IMR-90 (cell line): ENCODE measurements around the gene SMARCA4. TPM values are rescaled to one million over a fixed set of nuclear protein-coding genes. Genes with fewer than 3 reads are reported as not detected.

Source experiments
- ATAC-seq: fragments of 200-7000 bp; cut with Tn5 transposase; 2 replicates; pipeline ENCODE4 v1.9.1; 2020; ENCODE audit warnings: low read depth, mild to moderate bottlenecking, moderate library complexity
- BruUV-seq: library from RNA; stranded (reverse); fragments of 400-500 nt; replicated peaks from 2 replicates; lab custom pipeline; 2021; lab: Mats Ljungman, UMichigan
- CTCF ChIA-PET: fragments of 300-600 bp; formaldehyde crosslinking; extraction: SDS; loops from one replicate; lab custom pipeline; 2021; ENCODE audit warnings: antibody characterized with exemption; lab: Yijun Ruan, JAX
- POLR2A ChIA-PET: fragments of 300-600 bp; sonication (Branson Sonifier 250); formaldehyde crosslinking; loops from one replicate; lab custom pipeline; 2022; ENCODE audit warnings: antibody characterized with exemption; ENCODE audit not compliant: unreplicated experiment; lab: Charles Lee
- DNase-seq: peaks from one replicate; pipeline ENCODE4 v3.0.0; 2013
- H2AFZ ChIP-seq: replicated peaks from 2 replicates; pipeline ENCODE3; 2013; ENCODE audit warnings: low read length, mild to moderate bottlenecking; ENCODE audit not compliant: poor library complexity
- H2AK5ac ChIP-seq: 2 replicates; pipeline ENCODE4 v1.6.1; 2013; ENCODE audit warnings: low read depth, low read length, inconsistent platforms
- H2AK9ac ChIP-seq: replicated peaks from 2 replicates; pipeline ENCODE3; 2013; ENCODE audit warnings: mild to moderate bottlenecking, low read depth, low read length, moderate library complexity; ENCODE audit not compliant: poor library complexity
- H2BK120ac ChIP-seq: 2 replicates; pipeline ENCODE4 v1.6.1; 2013; ENCODE audit warnings: low read depth, low read length, inconsistent platforms
- H2BK15ac ChIP-seq: 3 replicates; pipeline ENCODE4 v1.6.1; 2013; ENCODE audit warnings: low read depth, low read length, inconsistent platforms
- H2BK20ac ChIP-seq: 2 replicates; pipeline ENCODE4 v1.6.1; 2013; ENCODE audit warnings: low read depth, mild to moderate bottlenecking, inconsistent platforms, low read length, moderate library complexity
- H2BK5ac ChIP-seq: 2 replicates; pipeline ENCODE4 v1.6.1; 2013; ENCODE audit warnings: mild to moderate bottlenecking, low read depth, low read length, inconsistent platforms; ENCODE audit not compliant: poor library complexity, severe bottlenecking
- H3K14ac ChIP-seq: replicated peaks from 2 replicates; pipeline ENCODE4 v1.6.1; 2013; ENCODE audit warnings: low read depth, low read length, inconsistent platforms
- H3K18ac ChIP-seq: 2 replicates; pipeline ENCODE4 v1.6.1; 2013; ENCODE audit warnings: low read depth, low read length, control low read depth
- H3K23ac ChIP-seq: 2 replicates; pipeline ENCODE4 v1.6.1; 2013; ENCODE audit warnings: low read depth, low read length, inconsistent platforms
- H3K27ac ChIP-seq: 2 replicates; pipeline ENCODE4 v1.5.1; 2013; ENCODE audit warnings: mild to moderate bottlenecking, control low read depth, low read length; ENCODE audit not compliant: insufficient read depth
- H3K27me3 ChIP-seq: 2 replicates; pipeline ENCODE4 v1.6.1; 2013; ENCODE audit warnings: low read length; ENCODE audit not compliant: control insufficient read depth, insufficient read depth
- H3K36me3 ChIP-seq: 2 replicates; pipeline ENCODE4 v1.6.1; 2013; ENCODE audit warnings: low read length, mixed read lengths; ENCODE audit not compliant: control insufficient read depth, insufficient read depth
- H3K4ac ChIP-seq: 2 replicates; pipeline ENCODE4 v1.6.1; 2013; ENCODE audit warnings: low read depth, low read length, inconsistent platforms
- H3K4me1 ChIP-seq: 2 replicates; pipeline ENCODE4 v1.6.1; 2013; ENCODE audit warnings: low read length, mixed read lengths; ENCODE audit not compliant: control insufficient read depth, insufficient read depth
- H3K4me2 ChIP-seq: 2 replicates; pipeline ENCODE4 v1.6.1; 2013; ENCODE audit warnings: low read depth, mild to moderate bottlenecking, control low read depth, low read length, moderate library complexity
- H3K4me3 ChIP-seq: 2 replicates; pipeline ENCODE4 v1.5.1; 2013; ENCODE audit warnings: low read depth, mild to moderate bottlenecking, control low read depth, low read length, moderate library complexity; ENCODE audit not compliant: insufficient read depth
- H3K56ac ChIP-seq: 2 replicates; pipeline ENCODE4 v1.6.1; 2013; ENCODE audit warnings: low read length, inconsistent platforms; ENCODE audit not compliant: insufficient read depth; ENCODE audit errors: extremely low read depth
- H3K79me1 ChIP-seq, 2 experiments: 2 replicates each; pipeline ENCODE4 v1.6.1; 2013; ENCODE audit warnings: low read length in 2 of 2, inconsistent platforms in 1 of 2, low read depth in 1 of 2
- H3K9ac ChIP-seq: 2 replicates; pipeline ENCODE4 v1.6.1; 2013; ENCODE audit warnings: low read depth, low read length, control low read depth
- H3K9me1 ChIP-seq: 2 replicates; pipeline ENCODE4 v1.6.1; 2013; ENCODE audit warnings: low read length, inconsistent platforms; ENCODE audit not compliant: insufficient read depth
- H3K9me3 ChIP-seq: 2 replicates; pipeline ENCODE4 v1.6.1; 2013; ENCODE audit warnings: low read length; ENCODE audit not compliant: control insufficient read depth, insufficient read depth
- H4K20me1 ChIP-seq: 2 replicates; pipeline ENCODE4 v1.6.1; 2013; ENCODE audit warnings: low read length, inconsistent platforms; ENCODE audit not compliant: insufficient read depth
- H4K5ac ChIP-seq: 2 replicates; pipeline ENCODE4 v1.6.1; 2013; ENCODE audit warnings: mild to moderate bottlenecking, low read depth, low read length, control low read depth
- H4K8ac ChIP-seq, 2 experiments: 2 replicates each; pipeline ENCODE4 v1.6.1; 2013; ENCODE audit warnings: low read depth in 2 of 2, low read length in 2 of 2, control low read depth in 1 of 2, inconsistent platforms in 1 of 2
- H4K91ac ChIP-seq: 2 replicates; pipeline ENCODE4 v1.6.1; 2013; ENCODE audit warnings: low read depth, low read length, inconsistent platforms; ENCODE audit not compliant: insufficient read depth
- BHLHE40 ChIP-seq: fragments of 150-350 bp; IDR thresholded peaks from 2 replicates; pipeline ENCODE4 v1.6.1; 2016; ENCODE audit warnings: mild to moderate bottlenecking, low read depth, low read length
- CEBPB ChIP-seq: IDR thresholded peaks from 2 replicates; pipeline ENCODE4 v1.6.1; 2012; ENCODE audit warnings: low read depth, low read length, improper control_type of control experiment
- CHD1 ChIP-seq: IDR thresholded peaks from 2 replicates; pipeline ENCODE4 v1.6.1; 2012; ENCODE audit warnings: low read depth, low read length, improper control_type of control experiment
- FOS ChIP-seq: fragments of 150-350 bp; IDR thresholded peaks from 2 replicates; pipeline ENCODE4 v1.6.1; 2016; ENCODE audit warnings: low read depth, low read length
- MAFK ChIP-seq: IDR thresholded peaks from 2 replicates; pipeline ENCODE4 v1.6.1; 2012; ENCODE audit warnings: low read depth, low read length, improper control_type of control experiment
- MAZ ChIP-seq: IDR thresholded peaks from 2 replicates; pipeline ENCODE4 v1.6.1; 2012; ENCODE audit warnings: low read depth, mild to moderate bottlenecking, low read length, improper control_type of control experiment, moderate library complexity, borderline replicate concordance
- MXI1 ChIP-seq: IDR thresholded peaks from 2 replicates; pipeline ENCODE4 v1.6.1; 2012; ENCODE audit warnings: low read depth, mild to moderate bottlenecking, low read length, moderate library complexity, borderline replicate concordance
- NFE2L2 ChIP-seq: fragments of 150-350 bp; IDR thresholded peaks from 2 replicates; pipeline ENCODE4 v1.6.1; 2016; ENCODE audit warnings: low read depth, mild to moderate bottlenecking, low read length
- POLR2A ChIP-seq: IDR thresholded peaks from 2 replicates; pipeline ENCODE4 v1.6.1; 2012; ENCODE audit warnings: mild to moderate bottlenecking, low read depth, low read length
- RAD21 ChIP-seq: IDR thresholded peaks from 2 replicates; pipeline ENCODE4 v1.6.1; 2012; ENCODE audit warnings: low read length, improper control_type of control experiment
- RCOR1 ChIP-seq: IDR thresholded peaks from 2 replicates; pipeline ENCODE4 v1.6.1; 2012; ENCODE audit warnings: mild to moderate bottlenecking, low read length, improper control_type of control experiment; ENCODE audit not compliant: insufficient replicate concordance
- RFX5 ChIP-seq: IDR thresholded peaks from 2 replicates; pipeline ENCODE4 v1.8.0; 2012; ENCODE audit warnings: low read depth, mild to moderate bottlenecking, low read length, moderate library complexity
- SMC3 ChIP-seq: fragments of 150-350 bp; IDR thresholded peaks from 2 replicates; pipeline ENCODE4 v1.6.1; 2016; ENCODE audit warnings: low read depth, mild to moderate bottlenecking, antibody characterized with exemption, low read length, moderate library complexity
- WGBS, 2 experiments: methylation state at CpG; one replicate each; pipeline versions ENCODE4 v1.1.5 to v1.1.7; 2013; ENCODE audit warnings: missing lambda C conversion rate in 2 of 2; ENCODE audit not compliant: insufficient read length in 1 of 2; ENCODE audit errors: extremely low coverage in 2 of 2; 5-methylcytosine and 5-hydroxymethylcytosine counted together
- dilution Hi-C: fragments of 300-500 bp; cut with HindIII; formaldehyde crosslinking; loops from one replicate; pipeline ENCODE4 v1.14.3; 2018; ENCODE audit warnings: low sequenced_read_pairs; ENCODE audit not compliant: unreplicated experiment
- in situ Hi-C: fragments of 300-500 bp; cut with MboI; formaldehyde crosslinking; loops from 3 replicates; pipeline ENCODE4 v1.14.3; 2019; ENCODE audit warnings: low sequenced_read_pairs, inconsistent platforms, mixed read lengths
- intact Hi-C: fragments of 100-400 bp; cut with micrococcal nuclease; formaldehyde crosslinking; loops from 2 replicates; pipeline ENCODE4 v1.10.0; 2022
- polyA plus RNA-seq, 3 experiments: library from polyadenylated mRNA; depleted of rRNA; stranded (reverse); fragments of >200 nt; gene quantifications; 2 replicates each; pipeline ENCODE4 v1.2.3, GENCODE V29; 2012; ENCODE audit warnings: low replicate concordance in 1 of 3
- total RNA-seq: library from RNA; depleted of rRNA; stranded (reverse); fragments of >200 nt; gene quantifications from 2 replicates; pipeline ENCODE4 v1.2.3, GENCODE V29; 2012
- TF ChIP-seq, protein P1 (sequence below): fragments of 150-350 bp; IDR thresholded peaks from 2 replicates; pipeline ENCODE4 v1.6.1; 2016; ENCODE audit warnings: low read depth, mild to moderate bottlenecking, low read length, moderate library complexity, borderline replicate concordance
- TF ChIP-seq, protein P2 (sequence below): conservative IDR thresholded peaks from 2 replicates; pipeline ENCODE4 v1.5.1; 2012; ENCODE audit warnings: mild to moderate bottlenecking, low read depth, low read length, improper control_type of control experiment
- TF ChIP-seq, protein P3 (sequence below): fragments of 150-350 bp; IDR thresholded peaks from 2 replicates; pipeline ENCODE4 v1.6.1; 2017; ENCODE audit warnings: mild to moderate bottlenecking, antibody characterized with exemption, low read length, low read depth

Gene SMARCA4
- total and polyA plus RNA-seq, 2 of the 4 experiments (the other 2 are of a cell fraction) = 41.4 to 85.6 TPM

DNA sequence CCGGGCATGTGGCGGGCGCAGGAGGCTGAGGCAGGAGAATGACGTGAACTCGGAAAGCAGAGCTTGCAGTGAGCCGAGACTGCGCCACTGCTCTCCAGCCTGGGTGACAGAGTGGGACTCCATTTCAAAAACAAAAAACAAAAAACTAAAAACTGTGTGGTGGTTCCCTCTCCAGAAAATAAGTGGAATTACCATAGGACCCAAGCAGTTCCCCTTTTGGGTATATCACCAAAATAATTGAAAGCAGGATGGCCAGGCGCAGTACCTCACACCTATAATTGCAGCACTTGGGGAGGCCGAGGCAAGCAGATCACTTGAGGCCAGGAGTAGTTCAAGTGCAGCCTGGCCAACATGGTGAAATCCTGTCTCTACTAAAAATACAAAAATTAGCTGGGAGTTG lies 112.7 kb downstream of the SMARCA4 start:
- TF ChIP-seq MAFK = no peak
- TF ChIP-seq CHD1 = no peak
- no peak for TF ChIP-seq MAZ
- no peak for TF ChIP-seq RCOR1
- TF ChIP-seq BHLHE40 = no peak
- TF ChIP-seq CEBPB = no peak
- TF ChIP-seq NFE2L2 = no peak
- no peak for TF ChIP-seq POLR2A
- no peak for TF ChIP-seq MXI1
- TF ChIP-seq, protein P1, sequence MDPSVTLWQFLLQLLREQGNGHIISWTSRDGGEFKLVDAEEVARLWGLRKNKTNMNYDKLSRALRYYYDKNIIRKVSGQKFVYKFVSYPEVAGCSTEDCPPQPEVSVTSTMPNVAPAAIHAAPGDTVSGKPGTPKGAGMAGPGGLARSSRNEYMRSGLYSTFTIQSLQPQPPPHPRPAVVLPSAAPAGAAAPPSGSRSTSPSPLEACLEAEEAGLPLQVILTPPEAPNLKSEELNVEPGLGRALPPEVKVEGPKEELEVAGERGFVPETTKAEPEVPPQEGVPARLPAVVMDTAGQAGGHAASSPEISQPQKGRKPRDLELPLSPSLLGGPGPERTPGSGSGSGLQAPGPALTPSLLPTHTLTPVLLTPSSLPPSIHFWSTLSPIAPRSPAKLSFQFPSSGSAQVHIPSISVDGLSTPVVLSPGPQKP = no peak
- TF ChIP-seq, protein P2, sequence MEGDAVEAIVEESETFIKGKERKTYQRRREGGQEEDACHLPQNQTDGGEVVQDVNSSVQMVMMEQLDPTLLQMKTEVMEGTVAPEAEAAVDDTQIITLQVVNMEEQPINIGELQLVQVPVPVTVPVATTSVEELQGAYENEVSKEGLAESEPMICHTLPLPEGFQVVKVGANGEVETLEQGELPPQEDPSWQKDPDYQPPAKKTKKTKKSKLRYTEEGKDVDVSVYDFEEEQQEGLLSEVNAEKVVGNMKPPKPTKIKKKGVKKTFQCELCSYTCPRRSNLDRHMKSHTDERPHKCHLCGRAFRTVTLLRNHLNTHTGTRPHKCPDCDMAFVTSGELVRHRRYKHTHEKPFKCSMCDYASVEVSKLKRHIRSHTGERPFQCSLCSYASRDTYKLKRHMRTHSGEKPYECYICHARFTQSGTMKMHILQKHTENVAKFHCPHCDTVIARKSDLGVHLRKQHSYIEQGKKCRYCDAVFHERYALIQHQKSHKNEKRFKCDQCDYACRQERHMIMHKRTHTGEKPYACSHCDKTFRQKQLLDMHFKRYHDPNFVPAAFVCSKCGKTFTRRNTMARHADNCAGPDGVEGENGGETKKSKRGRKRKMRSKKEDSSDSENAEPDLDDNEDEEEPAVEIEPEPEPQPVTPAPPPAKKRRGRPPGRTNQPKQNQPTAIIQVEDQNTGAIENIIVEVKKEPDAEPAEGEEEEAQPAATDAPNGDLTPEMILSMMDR = no peak
- no peak for TF ChIP-seq FOS
- no peak for TF ChIP-seq RAD21
- no peak for TF ChIP-seq SMC3
- TF ChIP-seq RFX5 = no peak
- TF ChIP-seq, protein P3, sequence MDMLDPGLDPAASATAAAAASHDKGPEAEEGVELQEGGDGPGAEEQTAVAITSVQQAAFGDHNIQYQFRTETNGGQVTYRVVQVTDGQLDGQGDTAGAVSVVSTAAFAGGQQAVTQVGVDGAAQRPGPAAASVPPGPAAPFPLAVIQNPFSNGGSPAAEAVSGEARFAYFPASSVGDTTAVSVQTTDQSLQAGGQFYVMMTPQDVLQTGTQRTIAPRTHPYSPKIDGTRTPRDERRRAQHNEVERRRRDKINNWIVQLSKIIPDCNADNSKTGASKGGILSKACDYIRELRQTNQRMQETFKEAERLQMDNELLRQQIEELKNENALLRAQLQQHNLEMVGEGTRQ = no peak
- Histone ChIP-seq H2BK15ac (no peak overlapping the region), H3K18ac (no peak overlapping the region), H2BK5ac (no peak overlapping the region), H3K14ac (no peak overlapping the region), H4K91ac (no peak overlapping the region), H2AK9ac (no peak overlapping the region), H4K8ac (no peak overlapping the region), H3K56ac (no peak overlapping the region), H3K27ac (no peak overlapping the region), H2BK20ac (no peak overlapping the region), H3K36me3 (no peaks in the 10 kb centered on the region), H3K9me1 (no peaks in the 10 kb centered on the region), H3K4me2 (no peak overlapping the region), H4K20me1 (no peaks in the 10 kb centered on the region), H3K23ac (no peak overlapping the region), H3K27me3 (no peaks in the 10 kb centered on the region), H2AFZ (no peak overlapping the region), H3K4me3 (no peak overlapping the region), H2BK120ac (no peak overlapping the region), H3K9ac (no peak overlapping the region), H3K4ac (no peak overlapping the region), H3K79me1 (no peaks in the 10 kb centered on the region), H2AK5ac (no peak overlapping the region), H4K5ac (no peak overlapping the region), H3K4me1 (no peaks in the 10 kb centered on the region), H3K9me3 (no peaks in the 10 kb centered on the region)
- ATAC-seq = no peak
- in situ Hi-C loops = no loop called here
- DNase-seq = no peak
- BruUV-seq = no TSS peak
- no CpG with 5 or more reads among the region's 9 CpGs for WGBS, 2 experiments
- ChIA-PET CTCF (interaction anchor here (0.9 kb wide), 1 partner anchor 8 kb away, joined by 4 read pairs; no protein-coding TSS in a partner anchor), POLR2A (interaction anchor here (0.6 kb wide), 1 partner anchor 14 kb away, joined by 4 read pairs; no protein-coding TSS in a partner anchor)
- intact Hi-C loops = no loop called here
- dilution Hi-C loops = no loop called here
